Hepatocyte (in vitro differentiated cells): ENCODE measurements around the gene SPIRE1. TPM values are rescaled to one million over a fixed set of nuclear protein-coding genes. Genes with fewer than 3 reads are reported as not detected.

Experiments used
- DNase-seq: peaks from one replicate; pipeline ENCODE4 v3.0.0-alpha.2; 2016; ENCODE audit warnings: low spot score
- H2AFZ ChIP-seq: fragments of 200-600 bp; sonication (generic); 2 replicates; pipeline ENCODE4 v1.6.0; 2016; ENCODE audit warnings: antibody characterized with exemption, mild to moderate bottlenecking
- H3K27ac ChIP-seq: fragments of 200-600 bp; sonication (generic); 2 replicates; pipeline ENCODE4 v1.5.1; 2016; ENCODE audit warnings: mild to moderate bottlenecking
- H3K27me3 ChIP-seq: fragments of 200-600 bp; sonication (generic); 2 replicates; pipeline ENCODE4 v1.6.1; 2016
- H3K36me3 ChIP-seq: fragments of 200-600 bp; sonication (generic); replicated peaks from 2 replicates; pipeline ENCODE4 v1.5.1; 2016; ENCODE audit warnings: low read depth; ENCODE audit not compliant: insufficient read depth
- H3K4me1 ChIP-seq: fragments of 200-600 bp; sonication (generic); 2 replicates; pipeline ENCODE4 v1.5.1; 2016; ENCODE audit warnings: mild to moderate bottlenecking, moderate library complexity; ENCODE audit not compliant: insufficient read depth
- H3K4me2 ChIP-seq: fragments of 200-600 bp; sonication (generic); 2 replicates; pipeline ENCODE4 v1.6.0; 2016
- H3K4me3 ChIP-seq: fragments of 200-600 bp; sonication (generic); 2 replicates; pipeline ENCODE4 v1.5.1; 2016; ENCODE audit warnings: mild to moderate bottlenecking
- H3K79me2 ChIP-seq: fragments of 200-600 bp; sonication (generic); 2 replicates; pipeline ENCODE4 v1.6.0; 2017; ENCODE audit warnings: mild to moderate bottlenecking
- H3K9me2 ChIP-seq: fragments of 200-600 bp; sonication (generic); replicated peaks from 2 replicates; pipeline ENCODE4 v1.6.0; 2017; ENCODE audit warnings: mild to moderate bottlenecking; ENCODE audit not compliant: insufficient read depth
- H3K9me3 ChIP-seq: fragments of 200-600 bp; sonication (generic); 2 replicates; pipeline ENCODE4 v1.5.1; 2016; ENCODE audit warnings: low read depth, mild to moderate bottlenecking
- H4K20me1 ChIP-seq: fragments of 200-600 bp; sonication (generic); 2 replicates; pipeline ENCODE4 v1.6.0; 2016; ENCODE audit warnings: mild to moderate bottlenecking; ENCODE audit not compliant: insufficient read depth, poor library complexity, severe bottlenecking
- EZH2 ChIP-seq: fragments of 200-600 bp; sonication (generic); IDR thresholded peaks from 2 replicates; pipeline ENCODE4 v1.6.1; 2016; ENCODE audit warnings: antibody characterized with exemption, mild to moderate bottlenecking, borderline replicate concordance
- EZH2phosphoT487 ChIP-seq: fragments of 200-600 bp; sonication (generic); IDR thresholded peaks from one replicate; pipeline ENCODE4 v1.6.1; 2018; ENCODE audit warnings: antibody characterized with exemption, mild to moderate bottlenecking, low read depth, moderate library complexity; ENCODE audit not compliant: unreplicated experiment, severe bottlenecking
- WGBS: methylation state at CpG from one replicate; pipeline ENCODE4 v1.1.6; 2016; ENCODE audit warnings: low lambda C conversion rate; ENCODE audit errors: missing lambda C conversion rate; 5-methylcytosine and 5-hydroxymethylcytosine counted together
- polyA plus RNA-seq: library from polyadenylated mRNA; unstranded; fragments of >200 nt; fragmentation: Nextera tagmentation; extraction: Ambion mirVana; gene quantifications from 2 replicates; pipeline ENCODE4 v1.2.1, GENCODE V29; 2016
- total RNA-seq: library from RNA; depleted of rRNA; stranded (reverse); fragments of >200 nt; gene quantifications from 2 replicates; pipeline ENCODE4 v1.2.3, GENCODE V29; 2014
- TF ChIP-seq, protein P1 (sequence below): fragments of 200-600 bp; sonication (generic); IDR thresholded peaks from 2 replicates; pipeline ENCODE4 v1.5.1; 2016; ENCODE audit warnings: antibody characterized with exemption, mild to moderate bottlenecking; ENCODE audit not compliant: poor library complexity

SPIRE1 gene
- total and polyA plus RNA-seq, 2 experiments from 2014 or later: 13.1 to 18.9 TPM

DNA sequence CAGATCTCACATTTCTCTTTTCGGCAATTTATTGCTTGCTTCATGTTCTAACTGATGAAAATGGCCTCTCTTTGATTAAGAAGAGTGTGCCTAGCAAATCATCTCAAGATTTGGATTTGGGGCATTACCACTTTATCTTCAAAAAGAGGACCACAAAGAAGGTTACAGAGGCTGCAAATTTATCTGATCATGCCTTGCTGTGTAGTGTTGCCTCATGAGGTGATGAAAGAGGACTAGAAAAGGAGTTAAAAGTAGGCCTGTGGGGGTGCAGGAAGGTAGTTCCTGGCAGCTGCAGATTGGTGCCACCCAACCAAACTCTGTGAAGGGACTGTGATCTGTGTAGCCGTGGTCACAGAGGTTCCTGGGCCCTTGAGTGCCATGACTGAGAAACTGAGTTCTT is 181.0 kb downstream of the SPIRE1 start:
- no peak overlapping the region for H3K4me3 ChIP-seq
- DNase-seq: no peak
- TF ChIP-seq EZH2phosphoT487 (no peak), EZH2 (no peak)
- TF ChIP-seq, protein P1, sequence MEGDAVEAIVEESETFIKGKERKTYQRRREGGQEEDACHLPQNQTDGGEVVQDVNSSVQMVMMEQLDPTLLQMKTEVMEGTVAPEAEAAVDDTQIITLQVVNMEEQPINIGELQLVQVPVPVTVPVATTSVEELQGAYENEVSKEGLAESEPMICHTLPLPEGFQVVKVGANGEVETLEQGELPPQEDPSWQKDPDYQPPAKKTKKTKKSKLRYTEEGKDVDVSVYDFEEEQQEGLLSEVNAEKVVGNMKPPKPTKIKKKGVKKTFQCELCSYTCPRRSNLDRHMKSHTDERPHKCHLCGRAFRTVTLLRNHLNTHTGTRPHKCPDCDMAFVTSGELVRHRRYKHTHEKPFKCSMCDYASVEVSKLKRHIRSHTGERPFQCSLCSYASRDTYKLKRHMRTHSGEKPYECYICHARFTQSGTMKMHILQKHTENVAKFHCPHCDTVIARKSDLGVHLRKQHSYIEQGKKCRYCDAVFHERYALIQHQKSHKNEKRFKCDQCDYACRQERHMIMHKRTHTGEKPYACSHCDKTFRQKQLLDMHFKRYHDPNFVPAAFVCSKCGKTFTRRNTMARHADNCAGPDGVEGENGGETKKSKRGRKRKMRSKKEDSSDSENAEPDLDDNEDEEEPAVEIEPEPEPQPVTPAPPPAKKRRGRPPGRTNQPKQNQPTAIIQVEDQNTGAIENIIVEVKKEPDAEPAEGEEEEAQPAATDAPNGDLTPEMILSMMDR: no peak
- no peaks in the 10 kb centered on the region for H3K36me3 ChIP-seq
- no peaks in the 10 kb centered on the region for H3K4me1 ChIP-seq
- no peaks in the 10 kb centered on the region for H3K9me3 ChIP-seq
- H3K79me2 ChIP-seq: no peaks in the 10 kb centered on the region
- H2AFZ ChIP-seq: no peak overlapping the region
- no peaks in the 10 kb centered on the region for H3K27me3 ChIP-seq
- H3K9me2 ChIP-seq: no peaks in the 10 kb centered on the region
- H4K20me1 ChIP-seq: no peaks in the 10 kb centered on the region
- H3K27ac ChIP-seq: no peak overlapping the region
- H3K4me2 ChIP-seq: no peak overlapping the region
- 92% methylated on average over 2 of the region's 2 CpGs for WGBS

DNA sequence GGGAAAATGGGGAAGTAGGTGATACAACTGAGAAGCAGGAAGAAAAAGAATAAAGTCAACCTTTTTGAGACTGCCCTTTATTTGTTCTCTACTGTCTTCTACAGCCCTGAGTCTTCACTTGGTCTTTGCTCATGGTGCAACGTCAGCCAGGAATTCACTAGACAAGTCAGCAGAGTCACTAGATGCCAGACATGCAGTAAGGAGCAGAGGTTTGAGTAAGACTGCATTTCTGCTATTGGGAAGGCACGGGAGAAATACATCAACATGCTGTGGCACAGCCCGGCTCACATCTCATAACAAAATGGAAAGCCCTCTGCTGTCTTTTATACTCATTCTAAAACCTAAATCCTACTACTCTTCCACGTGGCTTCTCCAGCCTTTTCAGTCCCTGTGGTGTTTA is 183.0 kb downstream of the SPIRE1 start:
- H3K4me2 ChIP-seq: no peak overlapping the region
- 78% methylated on average over 4 of the region's 4 CpGs for WGBS
- H3K4me3 ChIP-seq: no peak overlapping the region
- no peaks in the 10 kb centered on the region for H3K36me3 ChIP-seq
- no peak for DNase-seq
- H2AFZ ChIP-seq: no peak overlapping the region
- H3K27ac ChIP-seq: no peak overlapping the region
- H3K9me2 ChIP-seq: no peaks in the 10 kb centered on the region
- no peaks in the 10 kb centered on the region for H4K20me1 ChIP-seq
- H3K79me2 ChIP-seq: no peaks in the 10 kb centered on the region
- H3K9me3 ChIP-seq: no peaks in the 10 kb centered on the region
- no peaks in the 10 kb centered on the region for H3K4me1 ChIP-seq
- H3K27me3 ChIP-seq: no peaks in the 10 kb centered on the region
- no peak for TF ChIP-seq EZH2
- TF ChIP-seq, protein P1: no peak
- no peak for TF ChIP-seq EZH2phosphoT487

DNA sequence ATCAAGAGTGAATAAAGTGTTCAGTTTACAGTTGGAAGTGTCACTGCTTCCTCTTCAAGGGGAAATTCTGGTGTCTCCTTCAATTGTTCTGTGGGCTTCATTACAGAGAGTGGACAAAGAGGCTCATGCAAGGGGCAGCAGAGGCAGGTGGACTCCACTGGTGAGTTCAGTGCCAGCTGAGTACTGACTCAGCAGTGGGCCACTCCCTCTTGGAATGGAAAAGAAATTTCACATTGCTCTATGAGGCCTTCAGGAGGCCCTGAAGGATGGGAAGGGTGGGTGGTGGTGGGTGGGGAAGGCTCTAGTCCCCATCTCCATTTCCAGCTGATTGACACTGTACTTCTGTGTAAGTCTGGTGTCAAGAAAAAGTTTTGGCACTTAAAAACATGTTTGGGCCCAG is 183.8 kb downstream of the SPIRE1 start:
- Histone ChIP-seq H3K79me2 (no peaks in the 10 kb centered on the region), H3K36me3 (no peaks in the 10 kb centered on the region), H2AFZ (no peak overlapping the region), H3K9me2 (no peaks in the 10 kb centered on the region), H3K4me2 (no peak overlapping the region), H3K27me3 (no peaks in the 10 kb centered on the region), H3K9me3 (no peaks in the 10 kb centered on the region), H3K27ac (no peak overlapping the region), H3K4me1 (no peaks in the 10 kb centered on the region), H3K4me3 (no peak overlapping the region), H4K20me1 (no peaks in the 10 kb centered on the region)
- DNase-seq: no peak
- no peak for TF ChIP-seq EZH2phosphoT487
- TF ChIP-seq, protein P1: no peak
- TF ChIP-seq EZH2: no peak
